HL-60/S4 treated with retinoic acid at 250 ng/mL for 4 days and 3 days (cell line): ENCODE results near the gene CELA1.

Experiments used
- in situ Hi-C: fragments of 300-500 bp; cut with MboI; formaldehyde crosslinking; loops from 2 replicates; pipeline ENCODE4 v1.7.0; 2022; ENCODE audit warnings: low sequenced_read_pairs

CELA1 gene

DNA sequence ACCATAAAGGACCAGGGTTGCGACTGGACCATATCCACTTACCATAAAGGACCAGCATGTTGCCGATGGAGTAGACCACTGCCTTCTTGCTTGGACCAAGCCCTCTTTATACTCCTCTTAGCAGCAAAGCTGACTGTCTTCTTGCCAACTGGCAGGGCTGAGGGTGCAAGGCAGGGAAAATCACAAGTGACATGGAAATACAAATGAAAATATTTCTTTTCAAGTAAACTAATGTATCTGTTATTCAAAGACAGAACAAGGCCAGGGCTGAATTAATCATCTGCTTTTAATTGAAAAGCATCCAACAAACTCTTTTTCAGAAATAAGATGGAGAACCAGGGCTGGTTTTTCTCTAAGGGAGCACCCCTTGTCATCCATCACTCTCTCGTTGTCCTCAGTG, at the start of gene CELA1:
Gene CELA1, minus strand, starts transcription at position 99 of the 400 bp plus-strand sequence. Its CDS starts 41 bp downstream, at position 58.
- in situ Hi-C loops = loop anchor here (25.0 kb wide), 1 partner anchor 559 kb away; no protein-coding TSS in a partner anchor

DNA sequence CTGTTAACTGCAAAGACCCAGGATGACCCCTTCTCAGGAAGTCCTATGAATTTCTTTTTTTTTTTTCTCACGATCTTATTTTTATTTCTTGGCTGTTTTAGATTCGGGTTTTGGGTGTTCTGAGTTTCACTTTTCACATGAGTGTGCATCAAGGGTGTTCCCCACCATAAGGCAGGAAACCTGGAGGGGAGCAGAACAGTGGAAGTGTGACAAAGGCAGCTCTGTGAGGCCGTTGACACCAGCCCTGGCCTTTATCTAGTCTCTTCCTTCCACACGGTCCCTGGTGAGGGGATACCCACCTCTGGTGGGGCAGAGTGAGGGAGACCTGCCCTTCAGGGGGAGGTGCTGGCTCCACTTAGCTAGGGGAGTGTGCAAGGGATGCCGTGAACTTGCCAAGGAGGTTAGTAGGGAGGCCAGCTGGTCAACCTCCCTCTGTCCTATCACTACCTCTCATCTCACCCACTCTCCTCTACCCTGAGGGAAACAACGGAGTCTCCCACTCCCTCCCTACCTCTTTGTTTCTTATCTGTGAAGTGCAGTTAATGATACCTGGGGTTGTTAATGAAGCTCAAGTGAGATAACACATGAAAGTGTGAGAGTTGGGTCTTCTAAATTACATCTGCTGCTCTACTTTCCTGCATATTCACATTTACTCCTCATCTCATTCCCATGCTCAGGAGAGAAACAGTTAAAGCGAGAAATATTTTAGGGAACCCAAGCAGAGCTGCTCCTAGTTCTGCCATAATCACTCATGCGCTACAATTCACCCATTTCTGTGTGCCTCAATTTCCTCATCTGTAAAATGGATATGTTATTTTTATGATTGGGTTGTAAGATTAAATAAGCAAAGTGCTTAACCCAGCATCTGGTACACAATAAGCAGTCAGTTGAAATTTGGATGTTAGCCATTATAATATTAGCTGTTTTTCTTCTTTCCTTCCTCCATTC, 49.1 kb upstream of the CELA1 start:
- in situ Hi-C loops = no loop called here

DNA sequence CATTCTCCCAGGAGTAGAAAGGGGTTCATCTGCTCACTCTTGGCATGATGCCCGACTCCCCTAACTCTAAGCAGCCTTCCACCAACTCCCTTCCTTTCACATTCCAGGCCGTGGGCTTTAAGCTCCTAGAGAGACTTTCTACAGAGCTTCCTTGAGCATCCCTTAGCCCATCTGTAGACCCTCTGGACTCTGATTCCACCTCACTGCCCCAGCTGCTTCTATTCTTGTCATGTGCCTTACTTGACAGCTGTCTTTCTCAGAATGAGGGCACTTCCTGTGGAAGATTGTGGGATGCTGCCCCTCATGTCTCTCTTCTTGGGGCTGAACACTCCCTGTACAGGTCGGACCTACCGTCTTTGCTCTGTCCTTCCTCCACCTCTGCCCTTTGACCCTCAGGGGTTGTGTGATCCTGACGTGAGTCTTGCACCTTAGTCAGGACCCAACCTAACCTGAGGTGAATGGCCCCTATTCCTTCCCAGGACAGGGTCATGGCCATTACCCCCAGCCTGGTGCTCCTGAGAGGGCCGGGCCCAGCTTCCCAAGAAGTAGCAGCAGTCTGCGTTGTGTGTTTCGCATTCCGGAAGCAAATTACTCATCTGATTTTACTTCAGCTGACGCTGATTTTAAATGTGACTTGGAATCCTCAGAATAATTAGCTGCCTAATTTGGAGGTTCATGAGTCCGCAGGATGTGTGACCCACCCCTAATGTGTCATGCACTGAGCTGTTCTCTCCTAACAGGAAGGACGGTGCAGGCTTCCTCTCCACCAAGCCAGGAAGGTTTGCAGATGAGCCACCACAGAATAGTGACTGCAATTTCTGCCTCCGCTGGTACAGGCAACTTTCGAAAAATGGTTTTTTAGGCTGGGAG, 47.4 kb upstream of the CELA1 start:
- in situ Hi-C loops = no loop called here

DNA sequence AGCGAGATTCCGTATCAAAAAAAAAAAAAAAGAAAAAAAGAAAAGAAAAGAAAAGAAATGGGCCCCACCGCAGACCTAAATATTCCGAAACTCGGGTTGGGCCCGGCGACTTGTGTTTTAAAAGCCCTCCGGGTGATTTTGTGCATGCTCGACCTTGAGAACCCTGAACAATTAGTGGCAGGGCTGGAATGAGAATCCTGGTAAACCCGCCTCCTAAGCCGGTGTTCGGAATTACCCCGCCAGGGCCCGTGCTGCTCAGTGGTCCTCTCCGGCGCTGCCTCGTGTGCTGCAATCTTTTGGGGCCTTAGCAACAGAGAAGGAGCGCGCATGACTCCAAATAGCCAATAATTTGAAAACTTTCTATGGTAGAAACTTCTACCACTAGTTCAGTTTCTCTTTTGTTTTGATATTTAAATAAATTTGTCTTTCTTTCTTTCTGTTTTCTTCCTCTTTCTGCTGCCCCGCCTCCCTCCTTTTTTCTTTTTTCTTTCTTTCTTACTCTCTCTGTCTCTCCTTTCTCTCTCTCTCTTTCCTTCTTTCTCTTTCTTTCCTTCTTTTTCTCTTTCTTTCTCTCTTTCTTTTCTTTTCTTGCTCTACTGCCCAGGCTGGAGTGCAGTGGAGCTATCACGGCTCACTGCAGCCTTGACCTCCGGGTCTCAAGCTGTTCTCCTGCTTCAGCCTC, 46.2 kb upstream of the CELA1 start:
- in situ Hi-C loops = no loop called here

DNA sequence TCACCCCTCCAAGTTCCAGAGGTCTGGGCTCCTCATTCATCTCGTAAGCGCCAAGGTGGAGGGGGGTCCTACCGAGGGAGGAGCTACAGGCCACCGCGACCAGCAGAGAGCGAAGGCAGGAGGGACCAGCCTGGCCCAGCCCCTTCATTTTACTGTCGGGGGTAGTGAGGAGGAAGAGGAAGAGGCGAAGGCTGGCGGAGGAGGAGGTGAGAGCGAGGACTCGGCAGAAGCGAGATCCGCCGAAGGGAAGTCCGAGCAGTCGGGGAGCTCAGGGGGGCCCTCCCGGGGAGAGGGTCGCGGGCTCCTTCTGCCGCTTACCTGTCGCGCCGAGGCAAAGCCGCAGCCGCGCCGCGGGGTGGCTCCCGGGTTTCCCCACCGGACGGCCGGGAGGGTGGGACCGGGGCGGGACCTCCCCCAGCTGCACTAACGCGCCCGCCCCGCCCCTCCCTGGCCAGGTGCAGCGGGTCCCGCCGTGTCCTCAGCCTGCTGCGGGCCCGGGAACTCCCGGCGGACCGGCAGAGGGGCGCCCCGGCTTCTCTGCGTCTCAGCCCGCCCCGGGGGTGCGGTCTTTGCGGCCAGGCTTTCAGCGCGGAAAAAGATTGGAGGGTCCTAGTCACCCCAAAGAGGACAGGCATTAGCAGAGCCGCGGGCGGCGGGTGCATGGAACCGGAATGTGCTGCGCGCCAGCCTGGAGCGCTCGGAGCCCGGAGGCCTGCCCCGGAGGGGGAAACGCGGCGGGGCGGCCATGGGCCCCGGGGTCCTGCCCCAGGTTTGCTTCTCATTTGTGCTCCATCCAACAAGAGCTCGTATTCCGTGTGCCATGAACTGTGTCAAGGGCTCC, 45.0 kb upstream of the CELA1 start, which contains the start of gene GALNT6:
Gene GALNT6, minus strand, starts transcription at position 124 of the 841 bp plus-strand sequence. CDS start 11,625 bp downstream, outside the sequence.
- in situ Hi-C loops = no loop called here

DNA sequence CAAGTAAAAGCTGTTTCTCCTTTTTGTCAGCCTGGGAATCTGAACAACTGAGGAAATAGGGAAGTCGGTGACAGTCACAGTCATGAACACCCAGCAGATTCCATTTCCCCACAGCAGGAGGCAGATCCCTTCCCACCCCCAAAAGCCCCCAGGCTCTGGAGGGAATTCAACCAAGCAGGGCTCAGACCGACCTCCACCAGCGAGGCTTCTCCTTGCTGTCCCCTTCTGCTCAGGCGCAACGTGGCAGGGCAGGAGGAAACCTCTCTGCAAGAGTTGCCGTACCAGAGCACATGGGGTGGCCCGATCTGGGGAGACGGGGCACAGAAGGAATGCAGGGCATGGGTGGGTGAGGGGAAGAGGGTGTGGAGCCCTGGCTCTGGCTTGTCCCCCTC, 44.4 kb upstream of the CELA1 start:
- in situ Hi-C loops = no loop called here

DNA sequence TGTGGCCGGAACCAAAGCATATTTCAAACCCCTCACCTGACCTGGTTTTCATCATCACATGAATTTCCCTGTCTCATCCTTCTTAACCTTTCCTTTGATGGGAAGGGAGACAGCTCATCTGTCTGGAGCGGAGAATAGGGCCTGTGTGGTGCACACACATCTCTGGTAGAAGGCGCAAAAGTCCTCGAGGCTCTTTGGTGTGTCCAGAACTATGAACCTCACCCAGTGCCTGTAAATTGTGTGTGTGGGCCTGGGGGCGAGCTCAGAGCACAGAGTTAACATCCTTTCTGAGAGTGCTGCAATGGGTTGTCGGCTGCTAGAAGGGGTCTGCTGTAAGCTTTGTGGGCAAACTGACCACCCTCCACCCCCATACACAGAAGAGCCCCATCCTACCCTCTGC, 44.0 kb upstream of the CELA1 start:
- in situ Hi-C loops = no loop called here

DNA sequence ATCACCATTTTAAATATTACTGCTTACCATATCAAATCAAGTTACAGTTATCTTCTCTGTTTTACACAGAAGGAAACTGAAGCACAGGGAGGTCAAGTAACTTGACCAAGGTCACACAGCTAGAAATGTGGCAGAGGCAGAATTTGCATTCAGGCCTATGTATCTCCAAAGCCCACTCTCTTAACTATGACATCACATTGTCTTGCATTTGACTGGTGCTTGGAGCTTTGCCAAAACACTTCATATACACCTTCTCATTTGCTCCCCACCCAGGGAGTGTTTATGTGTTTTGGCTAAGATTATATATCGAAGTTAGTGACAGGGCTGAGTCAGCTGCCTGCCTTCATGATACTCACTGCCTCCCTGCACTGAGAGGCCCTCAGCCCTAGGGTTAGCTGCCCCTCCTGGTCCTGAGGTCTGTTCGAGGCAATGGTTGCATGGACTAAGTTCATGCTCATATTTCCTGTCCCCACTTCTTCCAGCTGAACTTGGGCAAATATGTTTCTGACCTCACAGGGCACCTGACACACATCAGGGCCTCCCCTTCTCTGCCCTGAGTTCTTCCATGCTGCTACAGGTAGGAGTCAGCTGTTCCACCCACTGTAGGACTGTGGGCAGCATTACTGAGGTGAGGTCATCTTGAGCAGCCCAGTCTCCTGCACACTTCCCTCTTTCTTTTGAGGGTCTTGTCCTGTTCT, 43.0 kb upstream of the CELA1 start:
- in situ Hi-C loops = no loop called here

DNA sequence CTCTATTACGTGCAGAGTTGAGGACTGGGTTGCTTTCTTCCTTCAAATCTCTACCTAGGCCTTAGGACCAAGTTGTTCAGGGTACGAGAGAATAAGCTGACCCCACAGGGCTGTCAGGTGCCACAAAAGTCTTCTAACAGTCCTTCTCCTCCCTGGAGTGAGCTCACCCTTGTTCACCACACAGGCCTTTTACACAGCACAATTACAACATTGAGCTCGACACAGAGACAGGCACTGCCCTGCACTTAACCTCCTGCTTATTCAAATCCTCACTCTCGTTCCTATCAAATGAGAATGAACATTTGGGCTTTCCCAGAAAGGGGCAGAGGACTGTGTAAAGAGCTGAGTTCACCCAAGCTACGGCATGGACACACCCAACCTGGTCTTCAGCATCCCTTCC, 42.4 kb upstream of the CELA1 start:
- in situ Hi-C loops = no loop called here

DNA sequence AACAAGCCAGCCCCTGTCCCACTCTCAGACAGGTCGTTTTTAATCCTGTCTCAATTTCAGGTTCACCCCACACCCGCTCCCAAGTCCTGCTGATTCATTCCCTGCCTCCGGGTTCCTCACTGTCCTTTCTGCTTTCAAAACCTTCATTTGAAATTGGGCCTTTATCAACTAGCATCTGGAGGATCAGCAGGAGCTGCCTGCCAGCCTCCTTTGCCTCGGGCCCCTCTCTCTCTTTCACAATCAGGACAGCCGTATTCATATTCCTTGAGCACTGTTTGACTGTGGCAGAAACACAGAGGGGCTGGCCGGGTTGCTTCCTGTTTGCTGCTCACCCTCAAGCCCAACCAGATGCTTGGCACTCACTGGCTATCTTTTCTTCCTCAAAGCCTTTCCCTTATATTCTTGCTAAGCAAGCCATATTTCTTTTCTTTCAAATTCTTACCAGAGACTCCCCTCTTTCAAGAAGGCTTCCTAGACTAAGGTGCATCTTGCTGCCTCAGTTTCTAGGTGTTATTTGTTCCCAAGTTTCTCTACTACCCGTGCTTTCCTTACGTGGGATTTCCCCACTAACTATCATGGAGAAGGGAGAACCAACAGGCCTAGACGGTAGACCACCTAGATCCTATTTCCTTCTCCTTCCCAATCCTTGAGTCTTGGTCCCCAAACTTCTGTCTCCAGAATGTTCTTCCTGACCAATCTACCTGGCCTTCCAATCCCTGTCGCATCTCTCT, 41.8 kb upstream of the CELA1 start:
- in situ Hi-C loops = no loop called here

DNA sequence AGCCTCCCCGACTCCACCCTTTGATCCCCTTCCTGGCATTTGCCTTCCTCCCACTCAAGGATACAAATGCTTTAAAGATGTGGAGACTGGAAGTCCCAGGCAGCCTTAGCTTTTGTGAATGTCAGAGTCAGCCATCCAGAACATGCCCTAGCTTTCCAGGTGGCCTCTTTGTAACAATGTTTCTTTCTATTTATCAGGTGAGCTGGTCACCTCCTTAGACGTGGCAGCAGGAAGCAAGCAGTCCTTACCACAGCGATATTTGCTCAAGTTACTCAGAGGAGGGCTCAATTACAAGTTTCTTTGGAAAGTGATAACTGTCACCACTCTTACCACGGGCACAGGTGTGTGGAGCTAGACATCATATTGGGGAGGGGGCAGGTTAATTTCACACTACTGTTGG, 39.9 kb upstream of the CELA1 start:
- in situ Hi-C loops = no loop called here

DNA sequence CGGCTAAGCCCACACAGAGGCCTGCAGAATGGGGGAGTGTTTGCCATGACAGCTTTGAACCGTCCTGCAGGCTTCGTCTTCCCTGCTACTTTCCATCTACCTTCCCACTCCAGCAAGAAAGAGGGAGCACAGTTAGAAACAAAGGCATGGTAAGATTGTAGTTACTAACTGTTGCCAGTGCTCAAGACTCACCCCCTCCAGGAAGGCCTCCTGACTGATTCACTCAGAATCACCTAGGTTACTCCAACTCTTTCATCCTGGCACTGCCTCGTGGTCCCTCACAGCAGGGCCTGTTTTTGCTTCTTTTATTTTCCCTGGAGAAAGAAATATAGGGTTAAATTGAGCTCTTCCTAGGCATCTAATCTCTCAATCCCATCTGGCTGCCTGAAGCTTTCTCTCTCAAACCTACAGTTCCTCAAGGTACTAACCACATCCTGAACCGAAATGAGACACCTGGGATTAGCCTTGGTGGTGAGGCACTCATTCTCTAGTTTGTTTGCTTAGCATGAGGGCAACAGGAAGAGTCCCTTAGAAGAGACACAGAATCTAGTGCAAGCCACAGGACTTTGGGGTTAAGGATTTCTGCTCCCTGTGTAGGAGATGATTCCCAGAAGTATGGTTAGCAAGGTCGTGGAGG, 36.9 kb upstream of the CELA1 start:
- in situ Hi-C loops = no loop called here

DNA sequence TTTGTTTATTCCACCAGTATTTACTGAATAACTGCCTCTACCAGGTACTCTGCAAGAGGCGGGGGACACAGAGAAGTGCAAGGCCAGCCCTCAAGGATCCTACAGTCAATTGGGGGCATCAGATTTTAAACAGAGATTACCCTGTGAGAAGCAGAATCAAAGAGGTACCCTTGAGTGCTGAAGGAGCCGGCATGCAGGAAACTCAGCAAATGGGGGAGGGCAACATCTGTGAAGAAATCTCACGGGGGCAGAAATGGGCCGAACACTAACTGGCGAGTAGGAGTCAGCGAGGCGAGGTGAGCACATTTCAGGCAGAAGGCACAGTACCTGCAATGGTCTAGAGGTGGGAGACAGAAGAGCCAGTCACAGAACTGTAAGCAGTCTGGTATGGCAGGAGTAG, 35.7 kb upstream of the CELA1 start:
- in situ Hi-C loops = no loop called here

DNA sequence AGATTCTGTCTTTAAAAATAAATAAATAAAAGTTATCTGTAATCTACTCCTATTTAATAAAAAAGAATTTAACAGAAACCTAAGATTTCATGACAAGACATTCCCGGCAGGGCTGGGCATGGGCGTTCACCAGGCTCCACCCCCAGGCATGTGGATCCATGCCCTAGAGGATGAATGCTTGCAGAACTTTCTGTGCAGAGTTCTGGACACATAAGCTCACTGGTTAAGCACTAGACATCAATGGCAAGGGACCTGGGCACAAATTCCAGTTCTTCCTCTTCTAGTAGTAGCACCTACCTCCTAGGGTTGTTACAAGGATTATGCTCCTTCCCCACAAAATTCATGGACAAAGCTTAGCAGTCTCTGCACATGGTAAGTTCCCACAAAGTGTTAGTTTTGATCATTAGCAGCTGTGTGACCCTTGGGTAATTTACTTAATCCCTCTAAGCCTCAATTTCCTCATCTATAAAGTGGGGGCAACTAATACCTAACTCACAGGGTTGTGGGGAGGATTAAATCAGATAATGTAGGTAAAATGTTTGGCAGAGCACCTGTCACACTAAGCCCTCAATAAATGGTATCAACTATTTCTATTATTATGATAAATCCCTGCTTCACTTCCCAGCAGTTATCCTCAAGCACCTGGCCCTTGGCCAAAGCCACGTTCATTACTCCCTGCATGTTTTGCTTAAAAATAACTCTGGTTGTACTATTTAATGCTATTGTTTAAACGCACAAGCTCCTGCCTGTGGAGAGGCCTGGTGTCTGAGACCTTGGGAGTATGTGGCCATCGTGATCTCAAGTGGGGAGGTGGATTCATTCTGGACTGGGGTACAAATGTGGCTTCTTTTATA, 35.0 kb upstream of the CELA1 start:
- in situ Hi-C loops = no loop called here

DNA sequence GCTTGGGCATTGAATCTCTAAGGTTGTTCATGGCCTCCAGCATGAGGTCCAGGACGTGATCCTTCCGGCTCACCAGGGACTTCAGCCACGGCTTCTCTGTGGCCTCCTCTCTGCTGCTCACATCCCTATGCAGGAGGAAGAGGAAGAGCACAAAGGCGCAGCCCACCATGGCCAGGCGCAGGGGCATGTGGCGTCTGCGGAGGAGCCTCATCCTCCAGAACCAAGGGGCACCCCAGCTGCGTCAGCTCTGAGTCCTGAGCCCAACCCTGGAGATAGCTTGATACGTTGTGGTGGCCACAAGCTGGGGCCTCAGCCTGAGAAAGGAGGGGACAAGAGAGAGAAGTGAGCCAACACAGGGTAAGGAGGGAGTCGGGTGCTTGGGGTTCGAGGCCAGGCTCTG, 33.1 kb upstream of the CELA1 start:
- in situ Hi-C loops = no loop called here

DNA sequence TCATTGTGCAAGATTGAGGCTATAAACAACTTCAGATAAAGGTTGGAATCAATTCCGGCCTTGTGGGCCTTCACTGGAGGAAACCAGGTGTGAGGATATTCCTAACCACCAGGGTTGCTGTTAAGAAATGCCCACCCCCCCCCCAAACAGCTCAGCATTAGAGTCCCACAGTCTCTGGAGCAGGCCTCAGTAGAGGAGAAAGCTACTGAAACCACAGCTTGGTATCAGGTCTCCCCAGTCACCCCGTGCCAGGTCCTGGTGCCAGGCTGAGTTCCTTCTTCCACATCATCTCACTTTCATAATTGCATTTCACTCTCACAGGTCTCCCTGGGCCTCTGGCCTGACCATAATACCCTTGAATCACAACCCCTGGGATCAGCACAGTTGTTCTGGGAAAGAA, 32.3 kb upstream of the CELA1 start:
- in situ Hi-C loops = no loop called here
